ENCODE measurements around the gene NLRC5. TPM values are rescaled to one million over a fixed set of nuclear protein-coding genes. Genes with fewer than 3 reads are reported as not detected.
"Not testable (repeated sequence)": the region's sequence is repeated elsewhere in the genome, so short reads cannot be mapped to it uniquely, and the experiment has no call there.

NLRC5 gene
- total RNA-seq, 4 donors from 2014 or later: 11.1 to 39.7 (median 16.3) TPM

GRCh38 chr16:57060323-57061083 lies 71.1 kb downstream of the NLRC5 start:
- Histone ChIP-seq H3K36me3 (peaks cover 0 to 35% of the 10 kb centered on the region in 2 donors), H3K27ac (peak overlapping the region in 3 of 4 donors; percentile 67 to 81 (median 73)), H3K4me1 (peaks cover 0 to 14% (median 12%) of the 10 kb centered on the region in 3 donors), H3K9me3 (no peaks in the 10 kb centered on the region), H3K27me3 (no peaks in the 10 kb centered on the region), H3K4me3 (no peak overlapping the region)
- no peak for TF ChIP-seq POLR2AphosphoS5 (IDR thresholded peaks at IDR 0.05)
- no peak for TF ChIP-seq POLR2A (IDR thresholded peaks at IDR 0.05)
- TF ChIP-seq, protein P1, sequence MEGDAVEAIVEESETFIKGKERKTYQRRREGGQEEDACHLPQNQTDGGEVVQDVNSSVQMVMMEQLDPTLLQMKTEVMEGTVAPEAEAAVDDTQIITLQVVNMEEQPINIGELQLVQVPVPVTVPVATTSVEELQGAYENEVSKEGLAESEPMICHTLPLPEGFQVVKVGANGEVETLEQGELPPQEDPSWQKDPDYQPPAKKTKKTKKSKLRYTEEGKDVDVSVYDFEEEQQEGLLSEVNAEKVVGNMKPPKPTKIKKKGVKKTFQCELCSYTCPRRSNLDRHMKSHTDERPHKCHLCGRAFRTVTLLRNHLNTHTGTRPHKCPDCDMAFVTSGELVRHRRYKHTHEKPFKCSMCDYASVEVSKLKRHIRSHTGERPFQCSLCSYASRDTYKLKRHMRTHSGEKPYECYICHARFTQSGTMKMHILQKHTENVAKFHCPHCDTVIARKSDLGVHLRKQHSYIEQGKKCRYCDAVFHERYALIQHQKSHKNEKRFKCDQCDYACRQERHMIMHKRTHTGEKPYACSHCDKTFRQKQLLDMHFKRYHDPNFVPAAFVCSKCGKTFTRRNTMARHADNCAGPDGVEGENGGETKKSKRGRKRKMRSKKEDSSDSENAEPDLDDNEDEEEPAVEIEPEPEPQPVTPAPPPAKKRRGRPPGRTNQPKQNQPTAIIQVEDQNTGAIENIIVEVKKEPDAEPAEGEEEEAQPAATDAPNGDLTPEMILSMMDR (IDR thresholded peaks at IDR 0.05): no peak
- TF ChIP-seq EP300 (IDR thresholded peaks at IDR 0.05): no peak
- WGBS, 2 donors (ENCODE audit: low coverage in 1 of 2): 78 to 80% methylated on average over 5 of the region's 9 CpGs
- no peak for ATAC-seq

DNA sequence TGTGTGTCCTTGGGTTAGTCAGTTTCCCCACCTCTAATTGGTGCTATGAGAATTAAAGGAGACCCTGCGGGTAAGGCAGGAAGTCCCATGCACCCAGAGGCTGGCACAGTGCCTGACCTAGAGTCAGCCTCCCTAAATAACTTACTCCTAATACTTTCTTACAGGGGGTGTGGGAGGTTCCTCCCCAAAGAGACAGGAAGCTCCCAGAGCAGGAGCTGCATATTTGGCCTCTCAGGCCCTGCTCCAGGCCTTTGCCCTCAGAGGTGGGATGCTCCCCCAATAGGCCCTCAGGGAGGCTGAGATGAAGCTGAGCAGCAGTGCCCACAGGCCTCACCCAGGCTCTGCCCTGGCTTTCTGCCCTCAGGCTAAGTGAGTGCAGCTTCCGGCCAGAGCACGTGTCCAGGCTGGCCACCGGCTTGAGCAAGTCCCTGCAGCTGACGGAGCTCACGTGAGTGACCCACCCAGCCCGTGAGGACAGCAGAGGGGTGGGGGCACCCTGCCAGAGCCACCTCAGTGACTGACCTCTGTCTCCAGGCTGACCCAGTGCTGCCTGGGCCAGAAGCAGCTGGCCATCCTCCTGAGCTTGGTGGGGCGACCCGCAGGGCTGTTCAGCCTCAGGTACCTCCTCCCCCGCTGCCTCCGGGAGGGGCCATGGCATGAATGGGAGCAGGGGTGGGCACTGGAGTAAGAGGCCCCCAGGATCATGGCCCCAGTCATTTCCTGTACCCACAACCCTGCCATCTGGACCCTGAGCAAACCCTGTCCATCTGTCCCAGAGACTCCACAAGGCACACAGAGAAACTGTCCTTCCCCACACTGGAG lies 71.9 kb downstream of the NLRC5 start:
- ATAC-seq: peak; percentile 91
- H3K36me3 ChIP-seq: peaks cover 0 to 27% of the 10 kb centered on the region in 2 donors
- 20 to 70% methylated on average over 1 to 2 of the region's 11 CpGs for WGBS, 2 donors (ENCODE audit: low coverage in 1 of 2)
- H3K4me3 ChIP-seq: no peak overlapping the region
- TF ChIP-seq POLR2AphosphoS5 (IDR thresholded peaks at IDR 0.05) (peak; percentile 40), POLR2A (IDR thresholded peaks at IDR 0.05) (no peak)
- H3K27ac ChIP-seq: peak overlapping the region in 3 of 4 donors; percentile 67 to 81 (median 73)
- H3K4me1 ChIP-seq: peaks cover 0 to 14% (median 12%) of the 10 kb centered on the region in 3 donors
- H3K27me3 ChIP-seq: no peaks in the 10 kb centered on the region
- H3K9me3 ChIP-seq: no peaks in the 10 kb centered on the region

- TF ChIP-seq, protein P1 (IDR thresholded peaks at IDR 0.05): no peak
- TF ChIP-seq POLR2A (IDR thresholded peaks at IDR 0.05) (no peak), POLR2AphosphoS5 (IDR thresholded peaks at IDR 0.05) (no peak), EP300 (IDR thresholded peaks at IDR 0.05) (no peak)
- WGBS, 2 donors (ENCODE audit: low coverage in 1 of 2): 61 to 66% methylated on average over 4 to 7 of the region's 8 CpGs
- no peak overlapping the region for H3K4me3 ChIP-seq
- H3K9me3 ChIP-seq: no peaks in the 10 kb centered on the region
- peaks cover 0 to 14% (median 12%) of the 10 kb centered on the region in 3 donors for H3K4me1 ChIP-seq
- H3K36me3 ChIP-seq: peaks cover 0 to 28% of the 10 kb centered on the region in 2 donors
- H3K27me3 ChIP-seq: no peaks in the 10 kb centered on the region
- H3K27ac ChIP-seq: peak overlapping the region in 2 of 4 donors; percentile 67 to 73
- no peak for ATAC-seq
Observed at GRCh38 chr16:57062329-57062728, 73.0 kb downstream of the NLRC5 start.

GRCh38 chr16:57063189-57063588 lies 73.8 kb downstream of the NLRC5 start:
- ATAC-seq, H3K4me3 ChIP-seq, H3K27me3 ChIP-seq, H3K9me3 ChIP-seq, H3K27ac ChIP-seq: not testable (repeated sequence)
- H3K36me3 ChIP-seq: peaks cover 0 to 29% of the 10 kb centered on the region in 2 donors
- peaks cover 0 to 14% (median 12%) of the 10 kb centered on the region in 3 donors for H3K4me1 ChIP-seq
- WGBS, 2 donors (ENCODE audit: low coverage in 1 of 2): 0 to 82% methylated on average over 1 to 7 of the region's 8 CpGs

GRCh38 chr16:57064995-57065394 lies 75.6 kb downstream of the NLRC5 start:
- WGBS, 2 donors (ENCODE audit: low coverage in 1 of 2): 80 to 94% methylated on average over 1 to 5 of the region's 5 CpGs

More at GRCh38 chr16:57064995-57065394, 75.6 kb downstream of the NLRC5 start:
- Histone ChIP-seq H3K4me1 (peaks cover 0 to 14% (median 12%) of the 10 kb centered on the region in 3 donors), H3K36me3 (peaks cover 0 to 20% of the 10 kb centered on the region in 2 donors), H3K4me3 (no peak overlapping the region), H3K27ac (no peak overlapping the region), H3K9me3 (no peaks in the 10 kb centered on the region), H3K27me3 (no peaks in the 10 kb centered on the region)
- TF ChIP-seq EP300 (IDR thresholded peaks at IDR 0.05) (no peak), POLR2AphosphoS5 (IDR thresholded peaks at IDR 0.05) (no peak), POLR2A (IDR thresholded peaks at IDR 0.05) (no peak)
- TF ChIP-seq, protein P1 (IDR thresholded peaks at IDR 0.05): no peak
- no peak for ATAC-seq
